Breast epithelium (tissue), 4 donors: ENCODE results near the gene GRK5. TPM values are rescaled to one million over a fixed set of nuclear protein-coding genes. Genes with fewer than 3 reads are reported as not detected.

ENCODE experiments used
- DNase-seq, 2 donors: peaks; one replicate each; pipeline ENCODE4 v3.0.0-alpha.2; 2019; ENCODE audit warnings: low spot score in 2 of 2
- H3K27ac ChIP-seq, 2 donors: fragments of 200-600 bp; sonication (generic) in 1 of 2; one replicate each; pipeline ENCODE4 v1.5.1; 2016 to 2019; ENCODE audit warnings: mild to moderate bottlenecking in 1 of 2
- H3K27me3 ChIP-seq, 2 donors: fragments of 200-600 bp; sonication (generic) in 1 of 2; one replicate each; pipeline versions ENCODE4 v1.5.1 to v1.6.0; 2017 to 2019; ENCODE audit warnings: control low read depth in 1 of 2, mild to moderate bottlenecking in 1 of 2
- H3K36me3 ChIP-seq: fragments of 200-600 bp; one replicate; pipeline ENCODE4 v1.5.1; 2019
- H3K4me1 ChIP-seq, 2 donors: fragments of 200-600 bp; sonication (generic); one replicate each; pipeline ENCODE4 v1.5.1; 2016 to 2019; ENCODE audit warnings: control low read depth in 1 of 2
- H3K4me3 ChIP-seq, 3 donors: fragments of 200-600 bp; sonication (generic); 1 replicate in 2 of 3; 2 replicates in 1 of 3; pipeline ENCODE4 v1.5.1; 2016 to 2019; ENCODE audit warnings: mild to moderate bottlenecking in 3 of 3, moderate library complexity in 2 of 3
- H3K9me3 ChIP-seq, 2 donors: fragments of 200-600 bp; sonication (generic) in 1 of 2; one replicate each; pipeline ENCODE4 v1.5.1; 2016 to 2019; ENCODE audit warnings: control low read depth in 1 of 2
- POLR2A ChIP-seq: fragments of 450-650 bp; IDR thresholded peaks from one replicate; pipeline ENCODE4 v1.6.1; 2016; ENCODE audit warnings: antibody characterized with exemption, mild to moderate bottlenecking, moderate library complexity
- POLR2AphosphoS5 ChIP-seq, 3 donors: sonication (generic); formaldehyde crosslinking; IDR thresholded peaks; one replicate each; pipeline ENCODE4 v1.6.1; 2017; ENCODE audit warnings: antibody characterized with exemption in 3 of 3
- intact Hi-C: fragments of 100-400 bp; cut with DNase I; formaldehyde crosslinking; loops from one replicate; pipeline ENCODE4 v1.15.1; 2023; ENCODE audit warnings: low total_unique reads
- total RNA-seq, 3 donors: library from RNA; depleted of rRNA; stranded (reverse); fragments of >200 nt; gene quantifications; one replicate each; pipeline ENCODE4 v1.1.0, GENCODE V29; 2016
- TF ChIP-seq, protein P1 (sequence below), 3 donors: fragments of 450-650 bp; IDR thresholded peaks; one replicate each; pipeline ENCODE4 v1.5.1; 2016 to 2017; ENCODE audit warnings: antibody characterized with exemption in 3 of 3, mild to moderate bottlenecking in 3 of 3, moderate library complexity in 3 of 3

Gene GRK5
- total RNA-seq, 3 donors from 2014 or later, result 14.9 to 20.6 (median 15.2) TPM

GRCh38 chr10:119221666-119222065 is 14.3 kb downstream of the GRK5 start:
- Histone ChIP-seq H3K9me3 (no peaks in the 10 kb centered on the region), H3K4me3 (no peak overlapping the region), H3K27ac (peak overlapping the region in 1 of 2 donors; percentile 75), H3K27me3 (no peaks in the 10 kb centered on the region), H3K4me1 (no peaks in the 10 kb centered on the region), H3K36me3 (no peaks in the 10 kb centered on the region)
- TF ChIP-seq POLR2AphosphoS5 (IDR thresholded peaks at IDR 0.05), result no peak
- TF ChIP-seq, protein P1, sequence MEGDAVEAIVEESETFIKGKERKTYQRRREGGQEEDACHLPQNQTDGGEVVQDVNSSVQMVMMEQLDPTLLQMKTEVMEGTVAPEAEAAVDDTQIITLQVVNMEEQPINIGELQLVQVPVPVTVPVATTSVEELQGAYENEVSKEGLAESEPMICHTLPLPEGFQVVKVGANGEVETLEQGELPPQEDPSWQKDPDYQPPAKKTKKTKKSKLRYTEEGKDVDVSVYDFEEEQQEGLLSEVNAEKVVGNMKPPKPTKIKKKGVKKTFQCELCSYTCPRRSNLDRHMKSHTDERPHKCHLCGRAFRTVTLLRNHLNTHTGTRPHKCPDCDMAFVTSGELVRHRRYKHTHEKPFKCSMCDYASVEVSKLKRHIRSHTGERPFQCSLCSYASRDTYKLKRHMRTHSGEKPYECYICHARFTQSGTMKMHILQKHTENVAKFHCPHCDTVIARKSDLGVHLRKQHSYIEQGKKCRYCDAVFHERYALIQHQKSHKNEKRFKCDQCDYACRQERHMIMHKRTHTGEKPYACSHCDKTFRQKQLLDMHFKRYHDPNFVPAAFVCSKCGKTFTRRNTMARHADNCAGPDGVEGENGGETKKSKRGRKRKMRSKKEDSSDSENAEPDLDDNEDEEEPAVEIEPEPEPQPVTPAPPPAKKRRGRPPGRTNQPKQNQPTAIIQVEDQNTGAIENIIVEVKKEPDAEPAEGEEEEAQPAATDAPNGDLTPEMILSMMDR (IDR thresholded peaks at IDR 0.05), result no peak
- TF ChIP-seq POLR2A, result no peak
- intact Hi-C loops, result no loop called here
- no peak for DNase-seq

DNA sequence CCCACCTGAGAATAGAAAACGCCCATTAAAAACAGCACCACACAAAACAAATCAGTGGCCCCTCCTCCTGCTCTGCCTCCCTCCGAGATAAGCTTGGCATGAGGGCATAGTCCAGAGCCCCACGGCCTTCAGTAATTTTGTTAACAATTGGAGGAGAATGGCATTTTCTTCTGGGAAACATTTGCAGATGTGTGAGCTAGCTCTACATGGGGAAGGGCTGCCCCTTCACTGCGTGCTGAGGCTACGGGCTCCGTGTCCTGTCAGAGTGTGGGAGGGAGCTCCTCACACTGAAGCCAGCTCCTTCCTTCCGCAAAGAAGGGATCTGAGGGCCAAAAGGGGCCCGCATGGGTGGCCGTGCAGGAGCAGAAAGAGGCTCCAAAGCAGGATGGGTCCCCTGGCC is 15.2 kb downstream of the GRK5 start:
- intact Hi-C loops, result no loop called here
- DNase-seq, result no peak
- peak overlapping the region in 1 of 3 donors; percentile 6 for H3K4me3 ChIP-seq

DNA sequence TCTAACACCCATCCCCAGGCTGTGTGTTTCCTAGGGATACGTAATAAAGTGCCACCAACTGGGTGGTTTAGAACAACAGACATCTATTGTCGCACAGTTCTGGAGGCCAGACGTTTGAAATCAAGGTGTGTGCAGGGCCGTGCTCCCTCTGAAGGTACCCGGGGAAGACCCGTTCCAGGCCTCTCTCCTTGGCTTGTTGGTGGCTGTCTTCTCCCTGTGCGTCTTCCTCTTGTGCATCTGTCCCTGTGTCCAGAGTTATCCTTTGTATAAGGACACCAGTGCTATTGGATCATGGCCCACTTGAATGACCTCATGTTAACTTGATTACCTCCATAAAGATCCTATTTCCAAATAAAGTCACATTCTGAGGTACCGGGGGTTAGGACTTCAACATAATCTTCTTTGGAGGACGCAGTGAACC is 15.6 kb downstream of the GRK5 start:
- Histone ChIP-seq H3K4me3 (peak overlapping the region in 1 of 3 donors; percentile 6), H3K27me3 (no peaks in the 10 kb centered on the region), H3K36me3 (no peaks in the 10 kb centered on the region), H3K27ac (peak overlapping the region; percentile 1 to 75), H3K9me3 (no peaks in the 10 kb centered on the region), H3K4me1 (no peaks in the 10 kb centered on the region)
- no peak for TF ChIP-seq POLR2A
- TF ChIP-seq, protein P1 (IDR thresholded peaks at IDR 0.05), result no peak
- no peak for TF ChIP-seq POLR2AphosphoS5 (IDR thresholded peaks at IDR 0.05)
- intact Hi-C loops, result no loop called here
- DNase-seq, result no peak

More for the DNA sequence above, 15.2 kb downstream of the GRK5 start:
- H3K27me3 ChIP-seq, result no peaks in the 10 kb centered on the region
- H3K36me3 ChIP-seq, result no peaks in the 10 kb centered on the region
- H3K9me3 ChIP-seq, result no peaks in the 10 kb centered on the region
- no peak for TF ChIP-seq POLR2AphosphoS5 (IDR thresholded peaks at IDR 0.05)
- TF ChIP-seq, protein P1 (IDR thresholded peaks at IDR 0.05), result no peak
- no peak for TF ChIP-seq POLR2A
- H3K4me1 ChIP-seq, result no peaks in the 10 kb centered on the region
- H3K27ac ChIP-seq, result peak overlapping the region; percentile 1 to 75

GRCh38 chr10:119225083-119225658 is 17.8 kb downstream of the GRK5 start:
- Histone ChIP-seq H3K27ac (no peak overlapping the region), H3K27me3 (no peaks in the 10 kb centered on the region), H3K4me1 (no peaks in the 10 kb centered on the region)

GRCh38 chr10:119227825-119228224 is 20.5 kb downstream of the GRK5 start:
- Histone ChIP-seq H3K36me3 (no peaks in the 10 kb centered on the region), H3K4me1 (no peaks in the 10 kb centered on the region), H3K9me3 (no peaks in the 10 kb centered on the region), H3K27ac (no peak overlapping the region), H3K4me3 (no peak overlapping the region), H3K27me3 (no peaks in the 10 kb centered on the region)
- TF ChIP-seq, protein P1 (IDR thresholded peaks at IDR 0.05), result no peak
- TF ChIP-seq POLR2AphosphoS5 (IDR thresholded peaks at IDR 0.05), result no peak
- no peak for TF ChIP-seq POLR2A
- DNase-seq, result no peak
- intact Hi-C loops, result no loop called here

More at GRCh38 chr10:119225083-119225658, 17.8 kb downstream of the GRK5 start:
- intact Hi-C loops, result no loop called here
- H3K9me3 ChIP-seq, result no peaks in the 10 kb centered on the region
- no peak for DNase-seq
- H3K4me3 ChIP-seq, result no peak overlapping the region
- no peak for TF ChIP-seq POLR2A
- no peaks in the 10 kb centered on the region for H3K36me3 ChIP-seq
